ENCODE data around the gene DSCAM. TPM values are rescaled to one million over a fixed set of nuclear protein-coding genes. Genes with fewer than 3 reads are reported as not detected.
A peak's percentile ranks its signal among the peaks of the same experiment; 100 is the strongest.

Gene DSCAM
- total RNA-seq, 2 experiments from 2014 or later, result not detected

DNA sequence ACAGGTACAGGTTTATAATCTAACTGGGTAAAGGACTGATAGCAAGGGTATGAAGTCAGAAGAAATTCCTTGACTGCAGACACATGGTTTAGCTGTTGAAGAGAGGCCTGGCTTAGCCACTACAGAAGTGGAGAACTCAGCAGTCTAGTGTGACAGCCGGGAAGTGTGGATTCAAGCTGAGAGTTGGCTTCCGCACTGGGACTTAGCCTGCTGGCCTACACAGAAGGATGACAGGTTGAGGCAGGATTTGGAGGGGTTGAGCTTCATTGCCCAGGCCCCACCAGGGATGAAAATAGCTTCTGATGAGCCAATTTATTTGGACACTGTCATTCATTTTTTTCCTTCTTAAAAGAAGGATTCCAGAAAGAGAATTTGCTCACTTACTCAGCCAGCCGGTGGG lies 695.3 kb downstream of the DSCAM start:
- Mint-ChIP-seq H3K4me3 (no peak overlapping the region), H3K4me1 (ENCODE audit: low read depth) (no peaks in the 10 kb centered on the region), H3K9me3 (no peaks in the 10 kb centered on the region), H3K27me3 (no peaks in the 10 kb centered on the region), H3K36me3 (ENCODE audit: low read depth) (no peaks in the 10 kb centered on the region), H3K27ac (no peak overlapping the region)
- ChIA-PET CTCF (no interaction called here), POLR2A (no interaction called here)
- no peak for DNase-seq
- ATAC-seq, result no peak
- TF ChIP-seq, protein P1, sequence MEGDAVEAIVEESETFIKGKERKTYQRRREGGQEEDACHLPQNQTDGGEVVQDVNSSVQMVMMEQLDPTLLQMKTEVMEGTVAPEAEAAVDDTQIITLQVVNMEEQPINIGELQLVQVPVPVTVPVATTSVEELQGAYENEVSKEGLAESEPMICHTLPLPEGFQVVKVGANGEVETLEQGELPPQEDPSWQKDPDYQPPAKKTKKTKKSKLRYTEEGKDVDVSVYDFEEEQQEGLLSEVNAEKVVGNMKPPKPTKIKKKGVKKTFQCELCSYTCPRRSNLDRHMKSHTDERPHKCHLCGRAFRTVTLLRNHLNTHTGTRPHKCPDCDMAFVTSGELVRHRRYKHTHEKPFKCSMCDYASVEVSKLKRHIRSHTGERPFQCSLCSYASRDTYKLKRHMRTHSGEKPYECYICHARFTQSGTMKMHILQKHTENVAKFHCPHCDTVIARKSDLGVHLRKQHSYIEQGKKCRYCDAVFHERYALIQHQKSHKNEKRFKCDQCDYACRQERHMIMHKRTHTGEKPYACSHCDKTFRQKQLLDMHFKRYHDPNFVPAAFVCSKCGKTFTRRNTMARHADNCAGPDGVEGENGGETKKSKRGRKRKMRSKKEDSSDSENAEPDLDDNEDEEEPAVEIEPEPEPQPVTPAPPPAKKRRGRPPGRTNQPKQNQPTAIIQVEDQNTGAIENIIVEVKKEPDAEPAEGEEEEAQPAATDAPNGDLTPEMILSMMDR (IDR thresholded peaks at IDR 0.05), result no peak
- intact Hi-C loops (cut with micrococcal nuclease), result no loop called here

DNA sequence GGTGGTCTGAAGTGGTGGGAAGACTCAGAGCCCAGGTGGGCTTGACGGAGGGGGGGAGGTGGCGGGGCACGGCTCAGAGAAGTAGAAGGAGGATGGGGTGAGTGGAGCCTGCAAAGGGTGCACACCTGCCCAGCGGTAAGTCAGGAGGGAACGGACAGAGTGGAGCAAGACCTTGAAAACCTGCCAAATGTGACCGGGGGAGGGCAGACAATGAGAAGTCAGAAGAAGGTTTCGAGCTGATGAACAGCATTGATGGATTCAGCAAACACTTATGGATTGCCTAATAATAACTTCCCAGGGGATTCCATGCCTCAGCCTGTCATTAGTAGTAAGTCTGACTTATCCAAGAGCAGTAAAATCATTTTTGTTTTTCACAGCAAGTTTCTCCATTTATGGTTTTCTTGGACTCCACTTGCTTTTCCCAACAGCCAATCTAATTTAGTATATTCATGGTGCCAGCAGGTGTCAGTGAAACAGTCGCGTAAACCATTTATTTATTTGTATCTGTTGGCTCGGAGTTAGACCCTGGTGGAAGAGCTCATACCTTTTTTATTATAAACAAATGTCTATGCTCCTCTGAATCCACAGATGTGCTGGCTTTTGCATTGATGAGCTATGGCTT lies 700.6 kb downstream of the DSCAM start:
- TF ChIP-seq, protein P1 (IDR thresholded peaks at IDR 0.05), result no peak
- no peaks in the 10 kb centered on the region for H3K9me3 Mint-ChIP-seq
- intact Hi-C loops (cut with micrococcal nuclease), result no loop called here
- DNase-seq, result no peak
- H3K36me3 Mint-ChIP-seq (ENCODE audit: low read depth), result no peaks in the 10 kb centered on the region
- CTCF ChIA-PET, result interaction anchor here (1.0 kb wide), 1 partner anchor 932 kb away, joined by 3 read pairs; no protein-coding TSS in a partner anchor
- no peak overlapping the region for H3K27ac Mint-ChIP-seq
- no peak for ATAC-seq
- POLR2A ChIA-PET, result no interaction called here
- no peaks in the 10 kb centered on the region for H3K4me1 Mint-ChIP-seq (ENCODE audit: low read depth)
- no peaks in the 10 kb centered on the region for H3K27me3 Mint-ChIP-seq
- H3K4me3 Mint-ChIP-seq, result no peak overlapping the region

DNA sequence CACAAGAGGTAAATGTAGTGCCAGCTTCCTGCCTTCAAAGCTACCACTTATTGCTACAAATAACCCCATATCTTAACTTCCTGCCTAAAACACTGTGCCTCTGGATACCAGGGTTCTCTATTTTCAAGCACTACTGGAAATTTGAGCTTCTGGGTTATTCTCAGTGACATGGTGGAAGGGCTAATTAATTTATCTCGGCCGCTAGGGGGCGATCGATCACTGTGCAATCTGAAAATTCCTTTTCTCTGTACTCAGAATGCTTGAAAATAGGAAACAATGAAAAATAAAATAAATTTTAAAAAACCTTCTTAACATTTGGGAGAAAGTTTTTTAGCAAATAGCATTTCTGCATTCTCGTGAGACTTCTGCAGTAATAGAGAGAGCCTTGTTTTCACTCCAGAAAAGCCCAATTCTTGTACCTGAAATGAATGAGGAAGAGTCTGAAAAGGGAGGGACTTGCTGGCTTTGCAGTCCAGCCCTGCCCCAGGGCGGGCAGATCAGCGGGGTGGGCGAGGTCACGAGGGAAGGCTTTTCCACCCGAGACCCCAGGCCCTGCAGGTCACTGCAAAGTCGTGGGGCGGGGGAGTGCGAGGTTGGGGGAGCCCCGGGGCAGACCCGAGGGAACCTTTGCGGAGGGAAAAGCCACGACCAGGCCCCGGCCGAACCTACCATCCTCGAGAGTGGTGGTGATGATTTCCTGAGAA lies 703.0 kb downstream of the DSCAM start:
- Mint-ChIP-seq H3K27ac (no peak overlapping the region), H3K36me3 (ENCODE audit: low read depth) (no peaks in the 10 kb centered on the region), H3K4me1 (ENCODE audit: low read depth) (peaks cover 2% of the 10 kb centered on the region), H3K9me3 (no peaks in the 10 kb centered on the region), H3K4me3 (no peak overlapping the region), H3K27me3 (no peaks in the 10 kb centered on the region)
- intact Hi-C loops (cut with micrococcal nuclease), result loop anchor here (5.0 kb wide), 2 partner anchors 243 to 923 kb away; no protein-coding TSS in a partner anchor
- POLR2A ChIA-PET, result no interaction called here
- ATAC-seq, result no peak
- CTCF ChIA-PET, result interaction anchor here (0.9 to 1.7 kb wide), 4 partner anchors 92 to 928 kb away, joined by 3 to 4 read pairs (median 4); no protein-coding TSS in a partner anchor
- DNase-seq, result peak; percentile 60
- TF ChIP-seq, protein P1 (IDR thresholded peaks at IDR 0.05), result peak; percentile 85

DNA sequence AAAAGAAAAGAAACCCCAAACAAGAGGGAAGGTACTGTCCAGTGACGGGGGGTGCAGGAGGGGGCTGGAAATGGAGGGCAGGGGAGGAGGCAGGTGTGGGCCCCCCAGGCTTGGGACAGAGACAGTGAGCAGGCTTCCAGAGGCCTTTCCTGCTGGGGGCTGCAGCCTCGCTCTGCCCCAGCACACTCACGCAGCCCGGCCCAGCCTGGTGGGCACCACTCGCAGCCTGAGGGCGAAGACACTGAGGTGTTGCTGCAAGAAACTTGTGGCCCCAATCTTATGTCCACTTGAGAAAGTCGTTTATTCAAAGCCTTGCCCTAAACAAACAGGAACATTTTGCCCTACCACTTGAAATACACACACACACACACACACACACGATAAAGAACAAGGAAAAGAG lies 705.3 kb downstream of the DSCAM start:
- Mint-ChIP-seq H3K4me1 (ENCODE audit: low read depth) (peaks cover 2% of the 10 kb centered on the region), H3K4me3 (no peak overlapping the region), H3K9me3 (no peaks in the 10 kb centered on the region), H3K27ac (no peak overlapping the region), H3K36me3 (ENCODE audit: low read depth) (no peaks in the 10 kb centered on the region), H3K27me3 (no peaks in the 10 kb centered on the region)
- TF ChIP-seq, protein P1 (IDR thresholded peaks at IDR 0.05), result no peak
- ChIA-PET CTCF (no interaction called here), POLR2A (no interaction called here)
- ATAC-seq (no peak), DNase-seq (no peak)
- intact Hi-C loops (cut with micrococcal nuclease), result loop anchor here (5.0 kb wide), 2 partner anchors 246 to 926 kb away; no protein-coding TSS in a partner anchor

DNA sequence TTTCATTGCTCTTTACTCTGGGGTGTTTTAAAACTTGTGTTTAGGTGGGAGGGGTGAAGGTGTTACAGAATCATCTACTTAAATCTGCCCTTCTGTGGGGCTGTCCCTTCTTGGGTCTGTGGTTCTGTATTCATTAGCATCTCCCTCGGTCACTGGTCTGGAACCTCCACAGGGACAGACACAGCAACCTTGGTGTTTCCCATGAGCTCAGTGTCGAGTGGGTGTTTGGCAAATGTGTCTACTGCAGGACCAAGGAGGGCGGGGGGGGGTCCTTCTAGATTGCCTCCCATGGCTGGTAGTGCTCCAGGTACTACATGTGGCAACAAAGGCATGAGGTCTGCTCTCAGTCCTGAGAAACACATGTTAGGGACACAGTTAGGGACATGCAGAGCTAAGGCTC lies 706.3 kb downstream of the DSCAM start:
- ATAC-seq (no peak), DNase-seq (no peak)
- Mint-ChIP-seq H3K4me3 (no peak overlapping the region), H3K9me3 (no peaks in the 10 kb centered on the region), H3K4me1 (ENCODE audit: low read depth) (peaks cover 2% of the 10 kb centered on the region), H3K27ac (no peak overlapping the region), H3K36me3 (ENCODE audit: low read depth) (no peaks in the 10 kb centered on the region), H3K27me3 (no peaks in the 10 kb centered on the region)
- CTCF ChIA-PET, result no interaction called here
- TF ChIP-seq, protein P1 (IDR thresholded peaks at IDR 0.05), result no peak
- POLR2A ChIA-PET, result no interaction called here
- intact Hi-C loops (cut with micrococcal nuclease), result loop anchor here (5.0 kb wide), 2 partner anchors 247 to 927 kb away; no protein-coding TSS in a partner anchor

Data from activated CD8-positive, alpha-beta T cell treated with anti-CD3 and anti-CD28 coated beads for 36 hours (primary cell).